Neural progenitor cell (in vitro differentiated cells): ENCODE data around the gene TIPARP.

Experiments used
- CTCF ChIP-seq: fragments of 200-600 bp; sonication (generic); IDR thresholded peaks from 2 replicates; pipeline ENCODE4 v1.5.1; 2017; ENCODE audit warnings: antibody characterized with exemption, mild to moderate bottlenecking
- EZH2phosphoT487 ChIP-seq: fragments of 200-600 bp; sonication (generic); IDR thresholded peaks from 2 replicates; pipeline ENCODE4 v1.6.1; 2017; ENCODE audit warnings: antibody characterized with exemption

- TF ChIP-seq CTCF (no peak), EZH2phosphoT487 (no peak)
Measured at GRCh38 chr3:156657862-156658731, 16.3 kb upstream of the TIPARP start.
